HG02884 (cell line): ENCODE data around the gene SLC35G1.
A peak's percentile ranks its signal among the peaks of the same experiment; 100 is the strongest.

Source experiments
- ATAC-seq: cut with Tn5 transposase; IDR thresholded peaks from one replicate; pipeline ENCODE4 v1.9.1; 2021; ENCODE audit warnings: mild to moderate bottlenecking, moderate library complexity; ENCODE audit not compliant: unreplicated experiment

The SLC35G1 gene

DNA sequence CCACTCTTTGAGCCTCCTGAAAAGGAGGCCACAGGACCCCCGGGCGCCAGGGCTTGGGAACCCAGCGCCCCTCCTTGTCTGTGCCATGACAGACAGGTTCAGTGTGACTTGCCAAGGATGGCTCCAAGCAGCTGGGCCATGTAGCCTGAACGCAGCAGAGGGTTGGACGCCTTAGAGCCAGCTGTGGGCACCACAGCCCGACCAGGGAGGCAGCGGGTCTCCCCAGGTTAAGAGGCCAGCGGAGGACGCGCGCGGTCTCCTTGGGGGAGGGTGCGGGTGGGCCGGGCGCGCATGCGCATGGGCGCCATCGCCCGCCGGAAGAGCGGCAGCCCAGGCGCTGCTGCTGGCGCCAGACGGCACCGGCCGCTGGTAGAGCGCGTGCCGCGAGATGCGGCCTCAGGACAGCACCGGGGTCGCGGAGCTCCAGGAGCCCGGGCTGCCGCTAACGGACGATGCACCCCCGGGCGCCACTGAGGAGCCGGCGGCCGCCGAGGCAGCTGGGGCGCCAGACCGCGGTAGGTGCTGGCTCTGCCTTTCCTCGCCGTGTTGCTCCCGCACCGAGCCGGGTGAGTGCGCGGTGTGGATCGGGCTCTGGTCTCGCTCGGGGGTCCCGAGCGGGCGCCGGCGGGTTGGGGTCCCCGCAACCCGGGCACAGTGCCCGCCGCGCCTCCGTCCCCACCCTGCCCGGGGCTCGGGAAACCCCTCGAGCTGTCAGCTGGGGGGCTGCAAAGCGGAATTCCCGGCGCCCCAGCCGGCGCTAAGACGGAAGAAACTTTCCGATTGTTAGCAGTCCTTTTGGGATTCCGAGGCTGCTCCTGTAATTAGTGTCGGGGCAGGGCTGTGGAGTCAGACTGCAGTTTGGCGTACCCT is at the start of gene SLC35G1:
SLC35G1 (plus strand) TSS at position 333 of the 870 bp plus-strand sequence; CDS start at position 389, 56 bp downstream.
- peak; percentile 88 for ATAC-seq

DNA sequence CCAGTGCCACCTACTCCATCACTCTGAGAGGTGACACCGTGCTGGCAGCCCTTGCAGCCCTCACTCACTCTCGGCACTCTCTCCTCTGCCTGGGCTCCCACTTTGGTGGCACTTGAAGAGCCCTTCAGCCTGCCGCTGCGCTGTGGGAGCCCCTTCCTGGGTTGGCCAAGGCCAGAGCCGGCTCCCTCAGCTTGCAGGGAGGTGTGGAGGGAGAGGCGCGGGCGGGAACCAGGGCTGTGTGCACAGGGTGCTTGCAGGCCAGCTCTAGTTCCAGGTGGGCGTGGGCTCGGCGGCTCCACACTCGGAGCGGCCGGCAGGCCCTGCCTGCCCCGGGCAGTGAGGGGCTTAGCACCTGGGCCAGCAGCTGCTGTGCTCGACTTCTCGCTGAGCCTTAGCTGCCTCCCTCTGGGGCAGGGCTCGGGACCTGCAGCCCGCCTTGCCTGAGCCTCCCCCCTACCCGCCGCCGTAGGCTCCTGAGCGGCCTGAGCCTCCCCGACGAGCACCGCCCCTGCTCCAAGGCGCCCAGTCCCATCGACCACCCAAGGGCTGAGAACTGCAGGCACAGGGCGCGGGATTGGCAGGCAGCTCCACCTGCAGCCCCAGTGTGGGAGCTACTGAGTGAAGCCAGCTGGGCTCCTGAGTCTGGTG is 48.7 kb upstream of the SLC35G1 start:
- ATAC-seq: no peak

DNA sequence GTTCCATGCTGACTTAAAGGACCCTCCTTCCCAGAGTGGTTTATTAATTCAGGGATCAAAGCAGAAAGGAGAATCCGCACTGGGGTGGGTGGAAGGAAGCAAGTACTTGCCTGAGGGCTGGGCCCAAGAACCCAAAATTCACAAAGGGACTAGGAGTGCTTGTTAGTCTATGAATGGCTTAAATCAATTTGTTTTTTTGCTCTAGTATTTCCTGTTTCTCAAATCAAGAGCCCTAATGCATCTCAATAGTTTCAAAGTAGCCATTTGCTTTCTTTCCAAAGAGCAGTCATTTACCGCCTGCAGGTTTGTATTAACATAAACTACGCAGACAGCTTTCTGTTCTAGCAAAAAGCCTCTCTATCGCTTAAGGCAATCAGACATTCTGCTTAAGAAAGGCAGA is 44.2 kb upstream of the SLC35G1 start:
- no peak for ATAC-seq

DNA sequence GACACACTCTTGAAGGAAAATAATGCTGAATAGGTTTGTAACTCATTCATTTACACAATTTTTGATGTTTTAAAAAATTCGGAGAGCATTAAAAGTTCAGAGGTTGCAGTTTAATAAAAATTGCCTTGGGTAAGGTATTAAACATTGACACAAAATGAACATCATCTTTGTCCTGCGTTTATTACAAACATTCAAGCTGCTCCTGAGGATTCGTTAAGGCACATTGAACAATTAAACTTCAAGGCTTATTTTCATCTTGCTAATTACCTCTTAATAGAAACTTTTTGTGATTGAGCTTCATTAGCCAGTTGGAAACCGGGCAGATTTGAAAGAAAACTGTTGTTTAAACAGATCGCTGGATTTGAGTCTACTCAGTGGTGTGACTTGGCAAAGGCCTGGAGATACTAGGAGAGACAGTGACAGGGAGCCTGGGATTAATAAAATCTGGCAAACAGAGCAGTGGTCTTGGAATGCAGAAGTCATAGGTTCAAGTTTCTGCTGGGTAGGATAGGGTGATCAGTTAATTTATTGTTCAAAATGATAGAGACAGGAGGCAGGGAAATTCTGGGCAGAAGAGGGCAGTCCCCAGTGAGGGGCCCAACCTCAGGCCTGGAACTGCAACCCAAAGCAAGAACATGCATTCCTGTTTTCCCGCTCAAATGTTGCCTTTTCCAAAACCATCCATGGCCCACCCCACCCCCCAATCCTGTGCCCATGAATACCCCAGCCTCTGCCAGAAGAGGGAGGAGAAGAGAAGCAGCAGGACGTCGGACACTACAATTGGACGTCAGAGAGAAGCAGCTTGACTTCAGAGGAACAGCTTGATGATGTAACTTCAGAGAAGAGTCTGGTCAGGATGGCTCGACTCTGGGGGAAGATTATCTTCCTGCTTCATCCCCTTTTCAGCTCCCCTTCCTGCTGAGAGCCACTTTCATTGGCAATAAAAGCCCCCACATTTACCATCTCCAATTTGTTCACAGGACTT is 43.5 kb upstream of the SLC35G1 start:
- ATAC-seq: no peak

GRCh38 chr10:93851169-93851568 is 42.6 kb upstream of the SLC35G1 start:
- no peak for ATAC-seq

DNA sequence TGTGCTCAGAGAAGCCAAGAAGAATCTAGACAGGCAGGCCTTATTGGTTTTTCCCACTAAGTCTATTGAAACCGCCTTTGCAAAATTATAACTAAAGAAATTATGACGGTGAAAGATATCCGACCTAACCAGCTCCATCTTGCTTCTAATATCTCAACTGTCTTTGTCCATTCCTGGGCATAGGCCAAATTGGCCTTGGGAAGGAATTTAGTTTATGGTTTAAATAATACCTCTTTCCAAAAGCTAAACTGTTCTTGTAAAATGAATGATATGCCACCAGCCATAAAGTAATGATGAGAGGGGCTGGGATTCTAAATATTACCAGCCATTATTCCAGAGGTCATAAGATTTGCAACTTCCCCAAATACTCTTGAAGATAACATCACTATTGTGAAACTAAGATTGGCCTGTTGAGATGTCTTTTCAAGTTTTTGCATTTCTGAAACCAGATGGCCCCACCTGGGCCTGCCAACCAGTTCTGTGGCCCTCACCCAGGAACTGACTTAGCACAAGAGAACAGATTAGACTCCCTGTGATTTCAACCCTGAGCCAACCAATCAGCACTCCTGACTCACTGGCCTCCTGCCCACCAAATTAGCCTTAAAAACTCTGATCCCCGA is 41.2 kb upstream of the SLC35G1 start:
- ATAC-seq: no peak

GRCh38 chr10:93854975-93855374 is 38.8 kb upstream of the SLC35G1 start:
- no peak for ATAC-seq

DNA sequence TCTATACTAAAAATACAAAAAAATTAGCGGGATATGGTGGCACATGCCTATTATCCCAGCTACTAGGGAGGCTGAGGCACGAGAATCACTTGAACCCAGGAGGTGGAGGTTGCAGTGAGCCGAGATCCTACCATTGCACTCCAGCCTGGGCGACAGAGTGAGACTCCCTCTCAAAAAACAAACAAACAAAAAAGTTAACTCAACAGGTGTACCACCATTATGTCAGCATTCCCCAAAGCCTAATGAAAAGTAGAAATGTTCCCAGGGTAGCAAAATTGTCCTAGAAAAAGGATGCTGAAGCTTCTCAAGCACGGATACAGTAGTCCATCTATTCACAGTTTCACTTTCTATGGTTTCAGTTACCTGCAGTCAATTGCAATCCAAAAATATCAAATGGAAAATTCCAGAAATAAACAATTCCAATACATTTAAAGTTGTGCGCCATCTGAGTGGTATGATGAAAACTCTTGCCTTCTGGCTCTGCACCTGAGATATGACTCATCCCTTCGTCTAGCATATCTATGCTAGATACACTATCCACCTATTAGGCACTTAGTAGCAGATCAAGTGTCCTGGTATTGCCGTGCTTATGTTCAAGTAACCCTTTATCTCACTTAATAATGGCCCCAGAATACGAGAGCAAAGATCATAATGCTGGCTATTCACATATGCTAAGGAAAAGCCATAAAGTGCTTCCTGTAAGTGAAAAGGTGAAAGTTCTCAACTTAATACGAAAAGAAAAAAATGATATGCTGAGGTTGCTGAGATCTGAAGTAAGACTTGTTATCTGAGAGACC is 37.2 kb upstream of the SLC35G1 start:
- no peak for ATAC-seq

GRCh38 chr10:93859049-93859655 is 34.6 kb upstream of the SLC35G1 start:
- ATAC-seq: no peak

DNA sequence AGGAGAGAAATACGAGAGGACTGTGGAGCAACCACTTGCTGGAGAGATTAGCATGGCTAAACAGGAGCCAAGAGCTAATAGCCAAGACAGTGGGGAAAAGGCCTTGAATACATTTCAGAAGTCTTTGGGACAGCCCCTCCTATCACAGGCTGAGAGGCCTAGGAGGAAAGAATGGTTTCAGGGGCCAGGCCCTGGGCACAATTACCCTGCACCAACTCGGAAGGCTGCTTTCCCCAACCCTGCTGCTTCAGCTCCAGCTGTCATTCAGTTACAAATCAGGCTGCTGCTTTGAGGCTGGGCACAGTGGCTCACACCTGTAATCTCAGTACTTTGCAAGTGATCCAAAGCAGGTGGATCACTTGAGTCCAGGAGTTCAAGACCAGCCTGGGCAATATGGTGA is 32.0 kb upstream of the SLC35G1 start:
- no peak for ATAC-seq

GRCh38 chr10:93865794-93866425 is 27.9 kb upstream of the SLC35G1 start:
- ATAC-seq: no peak

- no peak for ATAC-seq
These were observed 26.3 kb upstream of the SLC35G1 start for GRCh38 chr10:93867525-93867924.

DNA sequence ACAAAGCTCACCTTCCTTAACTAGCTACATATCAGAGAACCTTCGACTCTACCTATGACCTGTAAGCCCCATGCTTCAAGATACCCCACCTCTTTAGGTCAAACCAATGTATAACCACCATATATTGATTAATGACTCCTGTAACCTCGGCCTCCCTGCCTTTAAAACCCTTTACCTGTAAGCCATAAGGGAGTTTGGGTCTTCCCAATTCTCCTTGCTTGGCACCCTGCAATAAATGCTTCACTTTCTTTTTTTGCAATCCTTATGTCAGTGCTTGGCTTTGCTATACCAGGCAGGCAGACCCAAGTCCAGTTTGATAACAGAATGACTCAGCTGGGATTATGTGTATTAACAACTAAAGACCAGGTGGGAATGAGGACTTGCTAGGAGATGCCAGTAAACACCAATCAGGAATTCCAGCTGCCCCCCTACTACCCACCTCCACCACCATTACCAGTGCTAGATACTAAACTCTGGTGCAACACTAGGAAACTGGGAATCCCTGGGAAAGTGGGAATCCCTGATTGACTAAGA is 22.0 kb upstream of the SLC35G1 start:
- ATAC-seq: no peak

DNA sequence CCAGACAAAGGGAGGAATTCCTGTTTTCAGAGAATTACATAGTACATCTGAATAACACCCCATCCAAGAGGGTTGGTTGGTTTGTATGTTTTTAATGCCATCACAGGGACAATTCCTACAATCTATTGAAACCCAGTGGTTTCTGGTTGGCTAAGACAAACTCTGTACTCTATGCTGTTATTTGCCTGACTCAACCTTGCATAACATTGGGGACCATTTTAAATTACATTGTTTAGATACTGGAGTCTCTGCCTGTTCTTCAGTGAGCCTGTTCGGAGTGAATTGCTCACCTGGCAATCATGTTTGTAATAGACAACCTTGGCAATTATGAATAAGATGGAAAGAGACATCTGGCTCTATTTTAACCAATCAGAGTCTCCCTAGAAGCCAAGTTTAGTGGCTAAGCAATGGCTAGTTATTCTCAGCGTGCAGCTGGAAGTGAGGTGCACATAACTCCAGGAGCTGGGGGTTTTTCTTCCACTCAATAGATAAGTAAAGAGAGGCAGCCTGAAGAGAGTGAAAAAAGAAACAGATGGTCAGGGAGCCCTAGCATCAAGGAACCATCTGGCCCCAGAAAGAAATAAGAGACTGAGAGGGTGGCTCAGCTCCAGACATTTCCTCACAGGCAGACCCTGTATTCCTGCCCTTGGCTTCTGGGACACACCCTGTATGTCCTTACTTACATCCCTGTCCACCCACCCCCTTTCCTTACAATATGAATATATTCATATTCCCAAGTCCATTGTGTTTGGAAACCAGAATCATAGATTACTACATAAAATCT is 21.2 kb upstream of the SLC35G1 start:
- no peak for ATAC-seq

DNA sequence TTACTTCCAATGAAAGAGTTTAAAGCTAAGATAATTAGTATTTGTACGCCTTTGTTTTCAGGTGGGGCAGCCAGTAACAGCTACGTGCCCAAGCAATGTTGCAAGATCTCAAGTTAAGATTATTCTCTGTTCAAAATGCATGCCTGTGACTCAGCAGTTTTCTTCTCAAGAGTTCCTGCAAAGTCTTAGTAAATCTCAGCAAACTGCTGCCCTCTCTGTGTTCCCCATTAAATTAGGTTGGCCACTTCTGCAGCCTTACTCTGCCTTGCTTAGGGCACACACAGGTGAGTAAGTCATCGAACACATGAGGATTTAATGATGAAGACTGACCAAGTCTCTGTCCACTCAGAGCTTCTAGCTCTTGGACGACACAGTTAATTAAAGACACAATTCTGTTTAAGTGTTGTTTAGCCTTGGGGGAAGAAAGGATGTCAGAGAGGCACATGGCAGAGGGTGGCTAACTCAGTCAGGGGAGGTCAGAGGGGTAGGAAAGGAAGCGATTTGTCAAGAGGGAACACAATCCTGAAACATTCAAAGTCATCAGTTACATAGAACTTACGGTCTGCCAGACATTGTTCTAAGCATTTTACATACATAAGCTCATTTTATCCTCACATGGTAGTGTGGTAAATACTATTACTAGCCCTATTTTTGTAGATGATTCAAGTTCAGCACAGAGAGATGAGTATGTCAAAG is 20.2 kb upstream of the SLC35G1 start:
- ATAC-seq: no peak

GRCh38 chr10:93874309-93875031 is 19.3 kb upstream of the SLC35G1 start:
- no peak for ATAC-seq

- ATAC-seq: no peak
These were observed 18.8 kb upstream of the SLC35G1 start for GRCh38 chr10:93875032-93875358.
